Erythroblast (primary cell): ENCODE measurements around the gene FRMD4A.

Source experiments
- DNase-seq, 2 experiments: peaks; one replicate each; lab custom pipeline; 2025; lab: John Stamatoyannopoulos, UW
- GATA1 ChIP-seq: IDR thresholded peaks from 2 replicates; pipeline ENCODE4 v1.6.1; 2011; ENCODE audit warnings: low read depth, mild to moderate bottlenecking, control low read depth, low read length, moderate library complexity
- POLR2A ChIP-seq: IDR thresholded peaks from 2 replicates; pipeline ENCODE4 v1.6.1; 2011; ENCODE audit warnings: mild to moderate bottlenecking, low read length

Gene FRMD4A

GRCh38 chr10:13690281-13690825, 640.4 kb downstream of the FRMD4A start:
- DNase-seq, result no peak

GRCh38 chr10:13686331-13686752, 644.4 kb downstream of the FRMD4A start:
- DNase-seq, result no peak
- no peak for TF ChIP-seq POLR2A
- no peak for TF ChIP-seq GATA1

More at GRCh38 chr10:13690281-13690825, 640.4 kb downstream of the FRMD4A start:
- TF ChIP-seq GATA1, result no peak
- no peak for TF ChIP-seq POLR2A

GRCh38 chr10:13685885-13686284, 644.8 kb downstream of the FRMD4A start:
- DNase-seq, result no peak
- TF ChIP-seq GATA1, result no peak
- no peak for TF ChIP-seq POLR2A

- no peak for DNase-seq
- TF ChIP-seq GATA1 (no peak), POLR2A (no peak)
Observed at GRCh38 chr10:13684806-13685482, 645.8 kb downstream of the FRMD4A start.

- no peak for DNase-seq
- TF ChIP-seq POLR2A, result no peak
- no peak for TF ChIP-seq GATA1
Observed at GRCh38 chr10:13684252-13684791, 646.4 kb downstream of the FRMD4A start.

- TF ChIP-seq POLR2A, result no peak
- TF ChIP-seq GATA1, result no peak
- no peak for DNase-seq
Observed at GRCh38 chr10:13683017-13683416, 647.7 kb downstream of the FRMD4A start.

- no peak for DNase-seq
- no peak for TF ChIP-seq POLR2A
- no peak for TF ChIP-seq GATA1
Observed at GRCh38 chr10:13681960-13682359, 648.8 kb downstream of the FRMD4A start.

GRCh38 chr10:13681528-13681927, 649.2 kb downstream of the FRMD4A start:
- TF ChIP-seq POLR2A, result no peak
- no peak for TF ChIP-seq GATA1
- no peak for DNase-seq

GRCh38 chr10:13681095-13681494, 649.6 kb downstream of the FRMD4A start:
- TF ChIP-seq POLR2A (no peak), GATA1 (no peak)

GRCh38 chr10:13678101-13678843, 652.5 kb downstream of the FRMD4A start:
- no peak for DNase-seq
- no peak for TF ChIP-seq POLR2A
- no peak for TF ChIP-seq GATA1

More at GRCh38 chr10:13681095-13681494, 649.6 kb downstream of the FRMD4A start:
- no peak for DNase-seq

- TF ChIP-seq GATA1, result no peak
- no peak for TF ChIP-seq POLR2A
- DNase-seq, result no peak
Observed at GRCh38 chr10:13674645-13675588, 655.8 kb downstream of the FRMD4A start.

- DNase-seq, result no peak
- TF ChIP-seq GATA1, result no peak
- TF ChIP-seq POLR2A, result no peak
Observed at GRCh38 chr10:13673156-13673555, 657.6 kb downstream of the FRMD4A start.

- no peak for DNase-seq
- TF ChIP-seq POLR2A (no peak), GATA1 (no peak)
Observed at GRCh38 chr10:13672548-13672947, 658.2 kb downstream of the FRMD4A start.
